GM19468 (cell line): Measurements from ENCODE around the gene MAP4.
"Not testable (repeated sequence)": the region's sequence is repeated elsewhere in the genome, so short reads cannot be mapped to it uniquely, and the experiment has no call there.

Source experiments
- ATAC-seq: cut with Tn5 transposase; IDR thresholded peaks from one replicate; pipeline ENCODE4 v1.9.1; 2021; ENCODE audit warnings: mild to moderate bottlenecking, moderate library complexity, moderate number of reproducible peaks; ENCODE audit not compliant: unreplicated experiment; ENCODE audit errors: extremely low read depth

Gene MAP4

GRCh38 chr3:47901280-47901833 lies 114.9 kb downstream of the MAP4 start:
- no peak for ATAC-seq

- no peak for ATAC-seq
Observed at GRCh38 chr3:47899495-47900108, 116.6 kb downstream of the MAP4 start.

GRCh38 chr3:47897954-47898353 lies 118.3 kb downstream of the MAP4 start:
- no peak for ATAC-seq

GRCh38 chr3:47896736-47897135 lies 119.5 kb downstream of the MAP4 start:
- no peak for ATAC-seq

- no peak for ATAC-seq
Observed at GRCh38 chr3:47895241-47895640, 121.0 kb downstream of the MAP4 start.

GRCh38 chr3:47892286-47893040 lies 123.8 kb downstream of the MAP4 start:
- no peak for ATAC-seq

GRCh38 chr3:47891613-47892005 lies 124.6 kb downstream of the MAP4 start:
- ATAC-seq, result no peak

- ATAC-seq, result no peak
Observed at GRCh38 chr3:47890828-47891612, 125.2 kb downstream of the MAP4 start.

GRCh38 chr3:47890126-47890827 lies 125.9 kb downstream of the MAP4 start:
- ATAC-seq, result no peak

GRCh38 chr3:47888986-47889757 lies 127.0 kb downstream of the MAP4 start:
- no peak for ATAC-seq

GRCh38 chr3:47887991-47888390 lies 128.2 kb downstream of the MAP4 start:
- ATAC-seq, result not testable (repeated sequence)

- no peak for ATAC-seq
Observed at GRCh38 chr3:47885168-47885567, 131.0 kb downstream of the MAP4 start.

- ATAC-seq, result no peak
Observed at GRCh38 chr3:47884603-47885002, 131.6 kb downstream of the MAP4 start.

GRCh38 chr3:47882338-47882737 lies 133.9 kb downstream of the MAP4 start:
- ATAC-seq, result no peak

- ATAC-seq, result no peak
Observed at GRCh38 chr3:47877719-47878118, 138.5 kb downstream of the MAP4 start.

- no peak for ATAC-seq
Observed at GRCh38 chr3:47877290-47877689, 138.9 kb downstream of the MAP4 start.

GRCh38 chr3:47874913-47875312 lies 141.3 kb downstream of the MAP4 start:
- ATAC-seq, result no peak

GRCh38 chr3:47874438-47874837 lies 141.8 kb downstream of the MAP4 start:
- no peak for ATAC-seq

- ATAC-seq, result no peak
Observed at GRCh38 chr3:47872916-47873315, 143.3 kb downstream of the MAP4 start.

GRCh38 chr3:47871389-47871788 lies 144.8 kb downstream of the MAP4 start:
- no peak for ATAC-seq
